Measurements from ENCODE around the gene ZNF846.
"Not testable (repeated sequence)": the region's sequence is repeated elsewhere in the genome, so short reads cannot be mapped to it uniquely, and the experiment has no call there.

The ZNF846 gene

GRCh38 chr19:9785367-9786331, 17.1 kb upstream of the ZNF846 start:
- Histone ChIP-seq H3K9me3 (ENCODE audit: insufficient read depth, low read length) (no peaks in the 10 kb centered on the region), H3F3A (ENCODE audit: insufficient read depth) (no peaks in the 10 kb centered on the region), H2AFZ (ENCODE audit: low read depth, low read length, severe bottlenecking) (peak overlapping the region; percentile 84), H3K27me3 (ENCODE audit: low read length) (no peaks in the 10 kb centered on the region), H3K4me3 (ENCODE audit: insufficient read depth, low read length, poor library complexity, severe bottlenecking) (peak overlapping the region; percentile 79), H4K20me1 (ENCODE audit: low read depth, low read length) (no peaks in the 10 kb centered on the region), H3K4me2 (ENCODE audit: low read depth, low read length, poor library complexity, severe bottlenecking) (peak overlapping the region; percentile 57), H3K36me3 (ENCODE audit: low read length) (no peaks in the 10 kb centered on the region), H3K9ac (ENCODE audit: low read length) (peak overlapping the region; percentile 57), H3K79me2 (ENCODE audit: insufficient read depth, low read length) (no peaks in the 10 kb centered on the region), H3K27ac (ENCODE audit: low read depth, low read length) (peak overlapping the region; percentile 79), H3K9me2 (replicated peaks; ENCODE audit: insufficient read depth, low read length) (no peaks in the 10 kb centered on the region)
- no peak for TF ChIP-seq CTCF (IDR thresholded peaks at IDR 0.05; ENCODE audit: insufficient read depth, low read length, poor library complexity, severe bottlenecking)
- no peak for TF ChIP-seq EZH2phosphoT487 (conservative IDR thresholded peaks at IDR 0.05; ENCODE audit: low read length)

- H3K9me3 ChIP-seq (ENCODE audit: insufficient read depth, low read length); H3K9me2 ChIP-seq (replicated peaks; ENCODE audit: insufficient read depth, low read length); H3K36me3 ChIP-seq (ENCODE audit: low read length); H3K27me3 ChIP-seq (ENCODE audit: low read length); H3K4me3 ChIP-seq (ENCODE audit: insufficient read depth, low read length, poor library complexity, severe bottlenecking); H3K4me2 ChIP-seq (ENCODE audit: low read depth, low read length, poor library complexity, severe bottlenecking); H3K27ac ChIP-seq (ENCODE audit: low read depth, low read length); H2AFZ ChIP-seq (ENCODE audit: low read depth, low read length, severe bottlenecking); H3K79me2 ChIP-seq (ENCODE audit: insufficient read depth, low read length); H4K20me1 ChIP-seq (ENCODE audit: low read depth, low read length); H3K9ac ChIP-seq (ENCODE audit: low read length); H3F3A ChIP-seq (ENCODE audit: insufficient read depth): not testable (repeated sequence)
These were observed 15.6 kb upstream of the ZNF846 start for GRCh38 chr19:9784163-9784496.

GRCh38 chr19:9782338-9782737, 13.8 kb upstream of the ZNF846 start:
- H3K27me3 ChIP-seq (ENCODE audit: low read length) = no peaks in the 10 kb centered on the region
- H3K4me2 ChIP-seq (ENCODE audit: low read depth, low read length, poor library complexity, severe bottlenecking) = no peak overlapping the region
- H3F3A ChIP-seq (ENCODE audit: insufficient read depth) = no peaks in the 10 kb centered on the region
- no peaks in the 10 kb centered on the region for H3K36me3 ChIP-seq (ENCODE audit: low read length)
- no peak overlapping the region for H3K4me3 ChIP-seq (ENCODE audit: insufficient read depth, low read length, poor library complexity, severe bottlenecking)
- H2AFZ ChIP-seq (ENCODE audit: low read depth, low read length, severe bottlenecking) = no peak overlapping the region
- no peaks in the 10 kb centered on the region for H3K9me2 ChIP-seq (replicated peaks; ENCODE audit: insufficient read depth, low read length)
- H3K79me2 ChIP-seq (ENCODE audit: insufficient read depth, low read length) = no peaks in the 10 kb centered on the region
- H3K9ac ChIP-seq (ENCODE audit: low read length) = no peak overlapping the region
- no peak overlapping the region for H3K27ac ChIP-seq (ENCODE audit: low read depth, low read length)
- TF ChIP-seq EZH2phosphoT487 (conservative IDR thresholded peaks at IDR 0.05; ENCODE audit: low read length) (no peak), CTCF (IDR thresholded peaks at IDR 0.05; ENCODE audit: insufficient read depth, low read length, poor library complexity, severe bottlenecking) (no peak)
- H4K20me1 ChIP-seq (ENCODE audit: low read depth, low read length) = no peaks in the 10 kb centered on the region
- H3K9me3 ChIP-seq (ENCODE audit: insufficient read depth, low read length) = no peaks in the 10 kb centered on the region

Measured in SU-DHL-6 (cell line).